OCI-LY1 (cell line): Measurements from ENCODE around the gene EPS8L2.

Experiments
- CTCF ChIP-seq: fragments of 200-600 bp; sonication (generic), shearing (Covaris generic); IDR thresholded peaks from 2 replicates; pipeline ENCODE4 v1.5.1; 2017; ENCODE audit warnings: mild to moderate bottlenecking, antibody characterized with exemption, low read length, moderate library complexity, mixed read lengths
- EZH2 ChIP-seq: fragments of 200-600 bp; sonication (generic), shearing (Covaris generic); IDR thresholded peaks from 2 replicates; pipeline ENCODE4 v1.8.0; 2017; ENCODE audit warnings: borderline replicate concordance, mixed run types, mild to moderate bottlenecking, antibody characterized with exemption, low read length, moderate library complexity, mixed read lengths

GRCh38 chr11:706439-706956, 467 bp downstream of the EPS8L2 start:
- TF ChIP-seq CTCF, result no peak
- TF ChIP-seq EZH2, result no peak
